ENCODE measurements around the gene ZFYVE16.
A peak's percentile ranks its signal among the peaks of the same experiment; 100 is the strongest.

The ZFYVE16 gene

GRCh38 chr5:80407735-80408483 lies at the start of gene ZFYVE16:
Gene ZFYVE16, plus strand, starts transcription at chr5:80408064. Its CDS starts 26,084 bp downstream, at chr5:80434148.
- peak within 1 kb of the TSS; percentile 83 for H3K4me3 ChIP-seq (ENCODE audit: low read depth, low read length)
- TF ChIP-seq, protein P1, sequence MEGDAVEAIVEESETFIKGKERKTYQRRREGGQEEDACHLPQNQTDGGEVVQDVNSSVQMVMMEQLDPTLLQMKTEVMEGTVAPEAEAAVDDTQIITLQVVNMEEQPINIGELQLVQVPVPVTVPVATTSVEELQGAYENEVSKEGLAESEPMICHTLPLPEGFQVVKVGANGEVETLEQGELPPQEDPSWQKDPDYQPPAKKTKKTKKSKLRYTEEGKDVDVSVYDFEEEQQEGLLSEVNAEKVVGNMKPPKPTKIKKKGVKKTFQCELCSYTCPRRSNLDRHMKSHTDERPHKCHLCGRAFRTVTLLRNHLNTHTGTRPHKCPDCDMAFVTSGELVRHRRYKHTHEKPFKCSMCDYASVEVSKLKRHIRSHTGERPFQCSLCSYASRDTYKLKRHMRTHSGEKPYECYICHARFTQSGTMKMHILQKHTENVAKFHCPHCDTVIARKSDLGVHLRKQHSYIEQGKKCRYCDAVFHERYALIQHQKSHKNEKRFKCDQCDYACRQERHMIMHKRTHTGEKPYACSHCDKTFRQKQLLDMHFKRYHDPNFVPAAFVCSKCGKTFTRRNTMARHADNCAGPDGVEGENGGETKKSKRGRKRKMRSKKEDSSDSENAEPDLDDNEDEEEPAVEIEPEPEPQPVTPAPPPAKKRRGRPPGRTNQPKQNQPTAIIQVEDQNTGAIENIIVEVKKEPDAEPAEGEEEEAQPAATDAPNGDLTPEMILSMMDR (IDR thresholded peaks at IDR 0.05; ENCODE audit: borderline replicate concordance, insufficient read depth, low read depth, low read length) = 0 out of 2 replicates have a peak, but pooled peaks have one; percentile 49

- H3K4me3 ChIP-seq (ENCODE audit: low read depth, low read length) = no peak overlapping the region
- TF ChIP-seq, protein P1 (IDR thresholded peaks at IDR 0.05; ENCODE audit: borderline replicate concordance, insufficient read depth, low read depth, low read length) = no peak
Measured at GRCh38 chr5:80360914-80361444, 46.9 kb upstream of the ZFYVE16 start.

- TF ChIP-seq, protein P1 (IDR thresholded peaks at IDR 0.05; ENCODE audit: borderline replicate concordance, insufficient read depth, low read depth, low read length) = no peak
- no peak overlapping the region for H3K4me3 ChIP-seq (ENCODE audit: low read depth, low read length)
Measured at GRCh38 chr5:80364892-80365291, 43.0 kb upstream of the ZFYVE16 start.

GRCh38 chr5:80368661-80369480 lies 39.0 kb upstream of the ZFYVE16 start:
- no peak overlapping the region for H3K4me3 ChIP-seq (ENCODE audit: low read depth, low read length)
- TF ChIP-seq, protein P1 (IDR thresholded peaks at IDR 0.05; ENCODE audit: borderline replicate concordance, insufficient read depth, low read depth, low read length) = no peak

DNA sequence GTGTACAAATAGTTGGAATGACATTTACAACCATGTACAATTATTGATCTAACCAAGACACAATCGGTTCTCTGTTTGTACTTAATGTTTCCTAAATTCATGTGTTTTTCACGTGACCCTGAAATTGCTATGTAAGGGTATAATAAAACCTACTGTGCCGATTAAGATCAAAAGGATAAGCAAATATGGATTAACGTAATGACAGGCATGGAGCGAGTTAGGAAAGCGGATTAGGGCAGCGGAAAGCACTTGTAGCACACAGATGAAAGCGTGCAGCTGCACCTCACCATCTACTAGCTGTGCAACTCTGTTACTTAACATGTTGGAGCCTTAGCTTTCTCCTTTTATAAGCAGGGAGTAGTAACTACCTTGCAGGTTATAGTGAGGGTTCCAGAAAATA lies 38.3 kb upstream of the ZFYVE16 start:
- TF ChIP-seq, protein P1 (IDR thresholded peaks at IDR 0.05; ENCODE audit: borderline replicate concordance, insufficient read depth, low read depth, low read length) = no peak
- no peak overlapping the region for H3K4me3 ChIP-seq (ENCODE audit: low read depth, low read length)

GRCh38 chr5:80370390-80370789 lies 37.5 kb upstream of the ZFYVE16 start:
- TF ChIP-seq, protein P1 (IDR thresholded peaks at IDR 0.05; ENCODE audit: borderline replicate concordance, insufficient read depth, low read depth, low read length) = no peak
- H3K4me3 ChIP-seq (ENCODE audit: low read depth, low read length) = no peak overlapping the region
